Measurements from ENCODE around the gene TTYH3.

GRCh38 chr7:2670171-2670570 lies 38.4 kb downstream of the TTYH3 start:
- TF ChIP-seq CTCF (IDR thresholded peaks at IDR 0.05) (no peak), POLR2A (IDR thresholded peaks at IDR 0.05) (no peak)

All from thyroid gland (tissue), 4 donors.